ENCODE data around the gene KCNK3.

GRCh38 chr2:26691881-26692278 is 642 bp upstream of the KCNK3 start:
- TF ChIP-seq CTCF (IDR thresholded peaks at IDR 0.05; ENCODE audit: extremely low read depth in 1 of 2, insufficient read depth in 1 of 2, low read depth in 1 of 2, low read length in 2 of 2): no peak
- TF ChIP-seq JUN (IDR thresholded peaks at IDR 0.05; ENCODE audit: borderline replicate concordance, insufficient read depth, insufficient read length, low read depth): no peak
- no peak for TF ChIP-seq EZH2 (IDR thresholded peaks at IDR 0.05; ENCODE audit: borderline replicate concordance, low read depth, low read length, severe bottlenecking)
- no peak for TF ChIP-seq POLR2AphosphoS5 (IDR thresholded peaks at IDR 0.05; ENCODE audit: insufficient read depth, low read depth, low read length)
- no peak for TF ChIP-seq POLR2A (IDR thresholded peaks at IDR 0.05; ENCODE audit: low read depth, low read length)
- TF ChIP-seq MYC (IDR thresholded peaks at IDR 0.05; ENCODE audit: low read depth, low read length): no peak
- TF ChIP-seq MAX (IDR thresholded peaks at IDR 0.05; ENCODE audit: insufficient read depth, insufficient read length): no peak
- no peak for TF ChIP-seq GATA2 (IDR thresholded peaks at IDR 0.05; ENCODE audit: insufficient read depth, insufficient read length, low read depth, low read length)

All from endothelial cell of umbilical vein (primary cell).